Endothelial cell (in vitro differentiated cells): ENCODE data around the gene RGS7BP. TPM values are rescaled to one million over a fixed set of nuclear protein-coding genes. Genes with fewer than 3 reads are reported as not detected.
A peak's percentile ranks its signal among the peaks of the same experiment; 100 is the strongest.

Source experiments
- DNase-seq: peaks from one replicate; pipeline ENCODE4 v3.0.0; 2021; ENCODE audit warnings: low spot score
- H3K27ac Mint-ChIP-seq: one replicate; pipeline ENCODE4 v1.8.0; 2021; ENCODE audit warnings: mixed read lengths, inconsistent platforms; ENCODE audit not compliant: unreplicated experiment
- H3K27me3 Mint-ChIP-seq: one replicate; pipeline ENCODE4 v1.8.0; 2021; ENCODE audit warnings: mild to moderate bottlenecking, moderate library complexity, mixed read lengths, inconsistent platforms; ENCODE audit not compliant: unreplicated experiment
- H3K36me3 Mint-ChIP-seq: one replicate; pipeline ENCODE4 v1.8.0; 2021; ENCODE audit warnings: mild to moderate bottlenecking, low read depth, mixed read lengths, inconsistent platforms; ENCODE audit not compliant: unreplicated experiment
- H3K4me1 Mint-ChIP-seq: one replicate; pipeline ENCODE4 v1.8.0; 2021; ENCODE audit warnings: mild to moderate bottlenecking, mixed read lengths, inconsistent platforms; ENCODE audit not compliant: unreplicated experiment
- H3K4me3 Mint-ChIP-seq: one replicate; pipeline ENCODE4 v1.8.0; 2021; ENCODE audit warnings: mild to moderate bottlenecking, mixed read lengths, inconsistent platforms; ENCODE audit not compliant: unreplicated experiment
- H3K9me3 Mint-ChIP-seq: one replicate; pipeline ENCODE4 v1.8.0; 2021; ENCODE audit warnings: mixed read lengths, inconsistent platforms; ENCODE audit not compliant: unreplicated experiment
- CTCF ChIP-seq: fragments of 200-600 bp; sonication (generic); IDR thresholded peaks from one replicate; pipeline ENCODE4 v1.5.0; 2021; ENCODE audit warnings: antibody characterized with exemption; ENCODE audit not compliant: unreplicated experiment
- total RNA-seq: library from RNA; stranded (reverse); fragmentation: NEBNext Ultra II Directional; extraction: Animal tissue kit (Norgen Biotek cat#: 25700); gene quantifications from one replicate; pipeline ENCODE4 v1.2.1, GENCODE V29; 2021; ENCODE audit not compliant: unreplicated experiment

The RGS7BP gene
- total RNA-seq, 1 donor from 2014 or later = 0.23 TPM

- Mint-ChIP-seq H3K4me1 (peaks cover 24% of the 10 kb centered on the region), H3K4me3 (no peak overlapping the region), H3K36me3 (no peaks in the 10 kb centered on the region), H3K27ac (no peak overlapping the region), H3K27me3 (peaks cover 2% of the 10 kb centered on the region), H3K9me3 (no peaks in the 10 kb centered on the region)
- TF ChIP-seq CTCF = no peak
- no peak for DNase-seq
Measured at GRCh38 chr5:64587370-64587769, 81.6 kb downstream of the RGS7BP start.

DNA sequence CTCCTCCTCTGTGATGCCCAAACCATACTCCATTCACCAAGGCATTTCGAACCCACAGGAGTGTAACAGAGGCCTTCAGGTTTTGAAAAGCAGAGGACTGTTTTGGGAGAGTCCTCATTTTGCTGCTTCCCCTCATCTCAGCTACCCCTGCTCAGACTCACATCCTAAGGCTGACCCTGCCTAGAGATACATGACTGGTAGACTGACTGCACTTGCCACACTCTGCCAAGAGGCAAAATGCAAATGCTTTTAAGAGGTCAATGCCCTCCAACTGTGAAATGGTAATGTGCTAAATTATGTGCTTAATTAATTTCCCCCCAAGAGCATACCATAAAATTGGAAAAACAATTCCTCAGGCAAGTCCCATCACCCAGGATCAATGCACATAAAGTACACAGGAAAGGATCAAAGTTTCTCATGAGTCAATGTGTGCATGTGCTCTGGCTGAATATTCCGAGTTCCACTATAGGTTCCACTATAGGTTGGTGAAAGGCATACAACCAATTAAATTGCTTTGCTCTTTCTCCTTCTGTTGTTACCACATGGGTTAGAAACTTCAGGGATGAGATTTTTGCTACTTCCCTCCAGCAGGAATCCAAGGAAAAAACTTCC lies 87.0 kb downstream of the RGS7BP start:
- no peak for TF ChIP-seq CTCF
- Mint-ChIP-seq H3K4me3 (no peak overlapping the region), H3K36me3 (no peaks in the 10 kb centered on the region), H3K4me1 (peaks cover 11% of the 10 kb centered on the region), H3K9me3 (no peaks in the 10 kb centered on the region), H3K27ac (no peak overlapping the region), H3K27me3 (no peaks in the 10 kb centered on the region)
- no peak for DNase-seq

- H3K4me3 Mint-ChIP-seq = no peak overlapping the region
- no peak for DNase-seq
- H3K27me3 Mint-ChIP-seq = no peaks in the 10 kb centered on the region
- H3K4me1 Mint-ChIP-seq = peaks cover 5% of the 10 kb centered on the region
- H3K9me3 Mint-ChIP-seq = no peaks in the 10 kb centered on the region
- H3K36me3 Mint-ChIP-seq = no peaks in the 10 kb centered on the region
- no peak for TF ChIP-seq CTCF
- no peak overlapping the region for H3K27ac Mint-ChIP-seq
Measured at GRCh38 chr5:64594025-64594424, 88.2 kb downstream of the RGS7BP start.

- Mint-ChIP-seq H3K36me3 (no peaks in the 10 kb centered on the region), H3K4me3 (no peak overlapping the region), H3K27me3 (no peaks in the 10 kb centered on the region), H3K9me3 (no peaks in the 10 kb centered on the region), H3K27ac (no peak overlapping the region), H3K4me1 (peaks cover 5% of the 10 kb centered on the region)
- no peak for DNase-seq
- no peak for TF ChIP-seq CTCF
Measured at GRCh38 chr5:64594601-64595000, 88.8 kb downstream of the RGS7BP start.

DNA sequence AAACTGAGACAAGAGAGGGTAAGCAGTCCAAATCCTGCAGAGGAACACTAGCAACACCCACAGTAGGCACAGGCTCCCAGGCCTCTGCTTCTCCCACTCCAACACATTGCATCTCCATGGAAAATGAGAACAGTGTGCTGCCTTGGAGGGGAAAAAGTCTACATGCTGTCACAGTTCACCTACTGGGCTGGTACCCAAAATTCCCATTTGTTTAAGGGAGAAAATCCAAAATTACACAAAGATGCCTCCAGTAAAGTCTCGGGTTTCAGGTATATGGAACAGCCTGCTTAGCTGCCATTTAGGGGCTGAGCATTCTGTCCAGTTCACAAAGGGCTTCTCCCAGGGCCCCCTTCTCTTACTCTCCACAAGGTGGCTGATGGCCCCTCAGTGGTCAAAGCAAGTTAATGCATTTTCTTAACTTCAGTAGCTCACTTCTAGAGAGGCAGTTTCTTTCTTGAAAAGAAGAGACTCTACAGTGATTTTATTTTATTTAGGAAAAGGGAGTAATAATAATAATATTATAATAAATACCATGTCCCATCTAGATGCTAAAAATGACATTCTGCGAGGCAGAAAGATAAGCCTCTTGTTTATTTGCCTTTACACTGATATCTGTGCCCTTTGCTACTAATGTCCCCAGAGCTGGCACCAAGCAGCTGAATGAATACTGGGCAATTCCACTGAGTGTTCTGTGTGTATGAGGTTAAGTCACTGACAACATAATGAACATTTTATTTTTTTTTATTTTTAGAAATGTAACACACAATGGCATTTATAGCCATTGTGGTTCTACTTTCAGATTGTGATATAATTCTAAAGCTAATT lies 89.4 kb downstream of the RGS7BP start:
- no peaks in the 10 kb centered on the region for H3K9me3 Mint-ChIP-seq
- H3K27ac Mint-ChIP-seq = no peak overlapping the region
- H3K4me3 Mint-ChIP-seq = no peak overlapping the region
- peak; percentile 47 for DNase-seq
- no peaks in the 10 kb centered on the region for H3K27me3 Mint-ChIP-seq
- no peaks in the 10 kb centered on the region for H3K36me3 Mint-ChIP-seq
- peak; percentile 67 for TF ChIP-seq CTCF
- H3K4me1 Mint-ChIP-seq = peaks cover 5% of the 10 kb centered on the region
